ENCODE results near the gene PPP6R1.

The PPP6R1 gene

GRCh38 chr19:55189403-55189835 is 69.4 kb downstream of the PPP6R1 start:
- DNase-seq (ENCODE audit: low read depth, low spot score) = no peak
- TF ChIP-seq EZH2 (IDR thresholded peaks at IDR 0.05) (no peak), FOXP2 (optimal IDR thresholded peaks at IDR 0.05; ENCODE audit: control extremely low read depth, extremely low read length, insufficient read depth) (no peak), POLR2AphosphoS5 (IDR thresholded peaks at IDR 0.05; ENCODE audit: borderline replicate concordance, low read depth, low read length) (no peak)
- no peak overlapping the region for H3K9ac ChIP-seq (ENCODE audit: insufficient read length)
- H3K9me3 ChIP-seq (ENCODE audit: low read depth, low read length) = no peaks in the 10 kb centered on the region
- H3K4me3 ChIP-seq = no peak overlapping the region
- H3K36me3 ChIP-seq (ENCODE audit: insufficient read depth, low read length) = no peaks in the 10 kb centered on the region
- no peak overlapping the region for H3K27ac ChIP-seq

GRCh38 chr19:55188625-55189024 is 70.2 kb downstream of the PPP6R1 start:
- Histone ChIP-seq H3K9ac (ENCODE audit: insufficient read length) (no peak overlapping the region), H3K4me3 (no peak overlapping the region)

GRCh38 chr19:55186080-55186479 is 72.7 kb downstream of the PPP6R1 start:
- H3K36me3 ChIP-seq (ENCODE audit: insufficient read depth, low read length) = no peaks in the 10 kb centered on the region
- no peak overlapping the region for H3K27ac ChIP-seq
- TF ChIP-seq POLR2AphosphoS5 (IDR thresholded peaks at IDR 0.05; ENCODE audit: borderline replicate concordance, low read depth, low read length) (no peak), EZH2 (IDR thresholded peaks at IDR 0.05) (no peak), FOXP2 (optimal IDR thresholded peaks at IDR 0.05; ENCODE audit: control extremely low read depth, extremely low read length, insufficient read depth) (no peak)
- DNase-seq (ENCODE audit: low read depth, low spot score) = no peak
- H3K4me3 ChIP-seq = no peak overlapping the region
- no peak overlapping the region for H3K9ac ChIP-seq (ENCODE audit: insufficient read length)
- no peaks in the 10 kb centered on the region for H3K9me3 ChIP-seq (ENCODE audit: low read depth, low read length)

More at GRCh38 chr19:55188625-55189024, 70.2 kb downstream of the PPP6R1 start:
- H3K27ac ChIP-seq = no peak overlapping the region
- H3K36me3 ChIP-seq (ENCODE audit: insufficient read depth, low read length) = no peaks in the 10 kb centered on the region
- DNase-seq (ENCODE audit: low read depth, low spot score) = no peak
- no peaks in the 10 kb centered on the region for H3K9me3 ChIP-seq (ENCODE audit: low read depth, low read length)
- TF ChIP-seq POLR2AphosphoS5 (IDR thresholded peaks at IDR 0.05; ENCODE audit: borderline replicate concordance, low read depth, low read length) (no peak), FOXP2 (optimal IDR thresholded peaks at IDR 0.05; ENCODE audit: control extremely low read depth, extremely low read length, insufficient read depth) (no peak), EZH2 (IDR thresholded peaks at IDR 0.05) (no peak)

- no peak for DNase-seq (ENCODE audit: low read depth, low spot score)
- no peaks in the 10 kb centered on the region for H3K36me3 ChIP-seq (ENCODE audit: insufficient read depth, low read length)
- no peak overlapping the region for H3K9ac ChIP-seq (ENCODE audit: insufficient read length)
- H3K9me3 ChIP-seq (ENCODE audit: low read depth, low read length) = no peaks in the 10 kb centered on the region
- H3K4me3 ChIP-seq = no peak overlapping the region
- H3K27ac ChIP-seq = no peak overlapping the region
- TF ChIP-seq POLR2AphosphoS5 (IDR thresholded peaks at IDR 0.05; ENCODE audit: borderline replicate concordance, low read depth, low read length) = no peak
- TF ChIP-seq FOXP2 (optimal IDR thresholded peaks at IDR 0.05; ENCODE audit: control extremely low read depth, extremely low read length, insufficient read depth) = no peak
- no peak for TF ChIP-seq EZH2 (IDR thresholded peaks at IDR 0.05)
Measured at GRCh38 chr19:55181740-55182139, 77.1 kb downstream of the PPP6R1 start.
